ENCODE measurements around the gene TSACC.

DNA sequence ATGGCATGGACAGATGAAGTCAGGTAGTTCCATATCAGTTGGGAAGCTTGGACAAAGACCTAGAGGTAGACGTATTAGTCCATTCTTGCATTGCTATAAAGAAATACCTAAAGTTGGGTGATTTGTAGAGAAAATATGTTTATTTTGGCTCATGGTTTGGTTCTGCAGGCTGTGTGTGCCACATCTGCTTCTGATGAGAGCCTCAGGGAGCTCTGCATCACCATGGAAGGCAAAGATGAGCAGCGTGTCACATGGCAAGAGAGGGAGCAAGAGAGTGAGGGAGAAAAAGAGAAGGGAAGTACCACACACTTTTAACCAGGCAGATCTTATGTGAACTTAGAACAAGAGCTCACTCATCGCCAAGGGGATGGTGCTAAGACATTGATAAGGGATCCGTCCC lies 9.0 kb downstream of the TSACC start:
- TF ChIP-seq, protein P1, sequence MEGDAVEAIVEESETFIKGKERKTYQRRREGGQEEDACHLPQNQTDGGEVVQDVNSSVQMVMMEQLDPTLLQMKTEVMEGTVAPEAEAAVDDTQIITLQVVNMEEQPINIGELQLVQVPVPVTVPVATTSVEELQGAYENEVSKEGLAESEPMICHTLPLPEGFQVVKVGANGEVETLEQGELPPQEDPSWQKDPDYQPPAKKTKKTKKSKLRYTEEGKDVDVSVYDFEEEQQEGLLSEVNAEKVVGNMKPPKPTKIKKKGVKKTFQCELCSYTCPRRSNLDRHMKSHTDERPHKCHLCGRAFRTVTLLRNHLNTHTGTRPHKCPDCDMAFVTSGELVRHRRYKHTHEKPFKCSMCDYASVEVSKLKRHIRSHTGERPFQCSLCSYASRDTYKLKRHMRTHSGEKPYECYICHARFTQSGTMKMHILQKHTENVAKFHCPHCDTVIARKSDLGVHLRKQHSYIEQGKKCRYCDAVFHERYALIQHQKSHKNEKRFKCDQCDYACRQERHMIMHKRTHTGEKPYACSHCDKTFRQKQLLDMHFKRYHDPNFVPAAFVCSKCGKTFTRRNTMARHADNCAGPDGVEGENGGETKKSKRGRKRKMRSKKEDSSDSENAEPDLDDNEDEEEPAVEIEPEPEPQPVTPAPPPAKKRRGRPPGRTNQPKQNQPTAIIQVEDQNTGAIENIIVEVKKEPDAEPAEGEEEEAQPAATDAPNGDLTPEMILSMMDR (IDR thresholded peaks at IDR 0.05): no peak
- TF ChIP-seq POLR2A (IDR thresholded peaks at IDR 0.05): no peak
